NCI-H1930 (cell line): ENCODE results near the gene UNC5C.
A peak's percentile ranks its signal among the peaks of the same experiment; 100 is the strongest.

Source experiments
- DNase-seq, 2 experiments: peaks; one replicate each; lab custom pipeline; 2025; lab: John Stamatoyannopoulos, UW

UNC5C gene

DNA sequence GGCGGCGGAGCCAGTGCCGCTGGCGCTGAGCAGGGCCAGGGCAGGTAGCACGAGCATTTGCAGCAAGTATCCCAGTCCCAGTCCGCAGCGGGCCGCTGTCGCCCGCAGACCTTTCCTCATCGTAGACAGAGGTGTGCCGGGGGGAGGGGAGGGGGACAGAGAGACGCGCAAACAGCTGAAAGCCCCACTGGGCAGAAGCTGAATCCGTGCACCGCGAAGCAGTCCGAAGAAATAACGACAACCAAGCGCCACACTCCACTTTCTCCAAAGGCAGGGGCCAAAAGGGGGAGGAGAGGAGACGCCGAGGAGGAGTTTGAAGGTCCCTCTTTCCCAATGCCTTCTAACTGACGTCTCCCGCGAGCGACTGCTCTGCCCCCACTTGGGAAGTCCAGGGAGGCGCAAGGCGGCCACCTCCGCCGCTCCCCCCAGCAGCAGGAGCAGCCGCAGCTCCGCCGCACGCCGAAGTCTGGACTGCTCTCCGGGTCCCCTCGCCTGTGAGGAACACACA, at the start of gene UNC5C:
Gene UNC5C, minus strand, starts transcription at position 236 of the 508 bp plus-strand sequence.
- DNase-seq = no peak

- DNase-seq = no peak
Observed at GRCh38 chr4:95596676-95597075, 47.9 kb upstream of the UNC5C start.

DNA sequence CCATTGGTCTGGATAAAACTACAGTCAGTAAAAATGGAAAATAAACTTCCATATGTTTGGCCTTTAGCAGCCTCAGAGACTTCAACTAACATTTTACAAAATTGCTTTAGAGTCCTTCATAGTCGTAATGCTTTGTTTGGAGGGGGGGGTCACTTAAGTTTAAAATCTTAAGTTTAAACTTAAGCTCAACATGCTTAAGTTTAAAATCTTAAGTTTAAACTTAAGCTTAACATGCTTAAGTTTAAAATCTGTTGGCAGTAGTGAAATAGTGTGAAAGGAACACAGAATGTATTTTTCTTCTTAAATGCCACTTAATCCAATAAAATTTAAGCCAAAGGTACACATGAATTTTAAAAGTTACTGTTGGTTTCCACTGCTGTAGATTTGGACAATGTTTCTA, 45.9 kb upstream of the UNC5C start:
- DNase-seq = no peak

DNA sequence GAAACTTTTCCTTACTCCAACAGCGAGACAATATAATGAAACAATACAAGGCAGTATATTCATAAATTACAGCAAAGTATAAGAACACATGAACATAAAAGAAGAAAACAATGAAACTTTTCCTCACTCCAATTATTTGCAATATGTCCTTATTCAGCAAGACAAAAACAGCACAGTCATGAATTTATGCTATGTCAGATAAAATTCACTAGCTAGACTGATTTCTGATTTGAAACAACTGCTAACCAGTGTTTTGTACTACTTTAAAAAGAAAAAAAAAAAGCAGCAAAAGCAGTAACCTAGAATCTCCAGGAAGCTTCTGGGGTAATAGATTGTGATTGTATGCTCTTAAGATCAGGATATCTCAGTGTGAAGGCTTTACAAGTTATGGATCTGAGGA, 45.2 kb upstream of the UNC5C start:
- no peak for DNase-seq

GRCh38 chr4:95591278-95591677, 42.5 kb upstream of the UNC5C start:
- peak; percentile 3 to 4 for DNase-seq

DNA sequence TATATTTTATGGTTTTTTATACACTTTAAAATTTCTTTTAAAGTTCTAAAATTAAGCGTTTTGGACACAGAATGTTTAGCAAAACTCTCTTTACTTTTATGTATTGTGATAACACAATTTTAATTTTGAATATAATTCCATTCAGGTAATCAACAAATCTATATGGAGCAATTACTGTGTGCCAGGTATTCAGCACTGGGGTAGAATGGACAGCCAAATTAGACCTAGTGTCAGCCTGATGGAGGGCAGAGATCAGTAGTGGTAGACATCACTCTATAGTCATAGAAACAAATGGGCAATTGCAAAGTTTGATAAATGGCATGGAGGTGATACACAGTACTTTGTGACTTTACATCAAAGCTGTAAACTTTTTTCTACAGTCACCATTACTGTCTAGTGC, 41.8 kb upstream of the UNC5C start:
- no peak for DNase-seq

DNA sequence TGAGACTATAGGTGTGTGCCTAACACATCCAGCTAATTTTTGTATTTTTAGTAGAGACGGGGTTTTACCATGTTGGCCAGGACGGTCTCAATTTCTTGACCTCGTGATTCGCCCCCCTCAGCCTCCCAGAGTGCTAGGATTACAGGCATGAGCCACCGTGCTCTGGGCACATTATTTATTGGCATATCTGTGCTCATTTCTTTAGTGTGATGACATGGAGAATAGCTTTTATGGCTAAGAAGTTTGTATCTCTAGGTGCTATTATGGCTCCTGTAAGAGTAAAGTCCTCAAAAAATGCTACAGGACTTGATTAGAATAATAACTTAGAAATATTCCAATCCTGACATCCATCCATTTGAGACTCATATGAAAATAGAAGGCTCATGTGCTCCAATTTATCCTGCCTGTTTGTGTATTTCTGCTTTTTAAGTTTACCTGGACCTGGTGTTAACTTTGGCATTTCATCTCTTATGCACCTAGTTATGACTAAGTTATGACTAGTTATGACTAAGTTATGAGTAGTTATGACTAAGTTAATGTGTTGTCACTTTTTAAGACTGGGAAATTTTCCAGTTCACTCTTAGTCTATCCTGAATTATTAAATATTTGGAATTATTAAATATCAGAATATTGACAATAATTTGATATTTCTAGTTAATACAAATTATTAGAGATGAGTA, 36.4 kb upstream of the UNC5C start:
- DNase-seq = no peak

DNA sequence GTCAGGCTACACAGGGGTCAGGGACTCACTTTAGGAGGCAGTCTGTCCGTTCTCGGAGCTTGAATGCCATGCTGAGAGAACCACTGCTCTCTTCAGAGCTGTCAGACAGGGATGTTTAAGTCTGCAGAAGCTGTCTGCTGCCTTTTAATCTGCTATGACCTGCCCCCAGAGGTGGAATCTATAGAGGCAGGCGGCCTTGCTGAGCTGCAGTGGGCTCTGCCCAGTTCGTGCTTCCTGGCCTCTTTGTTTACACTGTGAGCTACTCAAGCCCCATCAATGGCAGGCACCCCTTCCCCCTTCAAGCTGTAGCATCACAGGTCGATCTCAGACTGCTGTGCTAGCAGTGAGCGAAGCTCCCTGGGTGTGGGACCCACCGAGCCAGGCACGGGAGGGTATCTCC, 31.5 kb upstream of the UNC5C start:
- DNase-seq = no peak

- no peak for DNase-seq
Observed at GRCh38 chr4:95572304-95572991, 23.7 kb upstream of the UNC5C start.

DNA sequence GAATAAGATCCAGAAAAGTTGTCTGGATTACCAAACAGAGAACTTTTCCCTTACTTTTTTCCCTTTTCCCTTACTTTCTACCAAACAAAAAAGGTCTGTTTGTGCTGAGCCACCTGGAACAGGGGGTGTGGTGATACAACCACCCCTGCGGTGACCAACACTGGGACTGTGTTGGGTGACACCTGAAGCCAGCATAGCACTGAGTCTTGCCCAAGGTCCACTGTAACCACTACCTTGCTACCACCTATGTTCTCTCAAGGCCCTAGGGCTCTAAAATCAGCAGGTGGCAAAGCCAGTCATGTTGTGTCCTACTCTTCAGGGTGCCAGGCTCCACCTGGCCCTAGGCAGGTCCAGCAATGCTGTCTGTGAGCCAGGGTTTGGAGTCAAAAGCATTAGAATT, 22.8 kb upstream of the UNC5C start:
- no peak for DNase-seq

- no peak for DNase-seq
Observed at GRCh38 chr4:95563638-95564337, 15.0 kb upstream of the UNC5C start.

- DNase-seq = no peak
Observed at GRCh38 chr4:95560774-95561173, 12.0 kb upstream of the UNC5C start.

DNA sequence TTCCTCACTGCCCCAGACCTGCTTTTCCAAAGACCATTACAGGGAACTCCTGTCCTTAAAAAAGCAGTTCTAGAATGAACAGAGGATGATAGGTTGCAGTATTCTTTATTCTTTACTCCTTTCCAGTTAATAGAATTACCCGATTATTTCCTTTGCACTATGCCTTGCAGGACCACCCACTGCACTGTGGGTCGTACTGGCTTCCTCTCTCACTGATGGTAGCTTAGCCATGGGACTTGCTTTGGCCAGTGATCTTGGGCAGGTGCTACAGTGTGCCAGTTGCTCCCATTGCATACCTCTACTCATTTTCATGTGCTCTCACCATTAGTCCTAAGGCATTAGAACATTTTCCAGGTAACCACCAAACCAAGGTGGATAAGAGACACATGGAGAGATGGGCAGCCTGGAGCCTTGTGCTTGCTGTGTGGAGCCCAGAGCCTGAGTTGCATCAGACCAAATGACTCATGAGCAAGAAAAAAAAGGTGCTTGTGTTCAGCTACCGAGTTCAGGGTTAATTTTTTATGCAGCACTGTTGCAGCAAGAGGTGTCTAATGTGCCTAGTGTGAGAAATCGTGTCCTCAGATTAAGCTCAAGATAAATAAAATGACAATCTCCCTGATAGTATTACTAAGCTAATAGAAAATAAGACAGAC, 7.6 kb upstream of the UNC5C start:
- DNase-seq = no peak

GRCh38 chr4:95552942-95553550, 4.3 kb upstream of the UNC5C start:
- DNase-seq = no peak

- DNase-seq = no peak
Observed at GRCh38 chr4:95551653-95552052, 2.9 kb upstream of the UNC5C start.

GRCh38 chr4:95550115-95550987, 1.6 kb upstream of the UNC5C start:
- DNase-seq = no peak

- no peak for DNase-seq
Observed at GRCh38 chr4:95549246-95550114, 707 bp upstream of the UNC5C start.

DNA sequence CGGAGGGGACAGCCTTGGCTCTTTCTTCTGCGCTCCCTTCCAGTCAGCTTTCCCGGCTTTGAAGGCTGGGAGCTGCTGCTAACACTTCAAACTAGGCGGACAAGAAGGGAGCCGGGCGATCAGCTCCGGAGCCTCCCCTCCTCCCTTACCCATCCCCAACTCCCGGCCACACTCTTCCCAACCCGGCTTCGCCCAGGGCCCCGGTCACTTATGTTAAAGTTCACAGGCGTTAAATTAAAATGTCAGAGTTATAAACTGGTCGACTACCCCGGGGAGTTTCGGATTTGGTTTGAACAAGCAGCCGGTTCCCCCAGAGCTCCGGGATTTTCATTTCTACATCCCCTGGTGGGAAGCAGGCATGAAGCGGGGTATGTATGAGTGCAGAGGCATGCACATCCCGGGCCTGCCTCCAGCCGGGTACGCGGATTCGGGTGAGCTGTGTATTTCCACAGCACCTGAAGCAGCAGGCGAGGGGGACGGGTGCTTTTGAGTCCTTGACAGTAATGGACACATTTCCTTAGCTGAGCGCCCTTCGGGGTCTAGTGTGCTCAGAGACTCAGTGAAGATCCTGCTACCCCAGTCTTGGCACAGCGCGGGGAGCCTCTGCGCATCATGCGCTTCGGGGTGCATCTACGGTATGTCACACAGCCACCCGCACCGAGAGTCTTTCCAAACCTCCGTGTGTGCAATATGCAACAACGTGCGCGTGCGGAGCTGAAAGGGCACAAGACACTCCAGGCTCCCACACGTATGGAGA, 880 bp downstream of the UNC5C start:
- no peak for DNase-seq
